ENCODE measurements around the gene TMEM43.

- TF ChIP-seq CTCF (tag by site-specific recombination; IDR thresholded peaks at IDR 0.05) (no peak), ZNF777 (tag by site-specific recombination; IDR thresholded peaks at IDR 0.05; ENCODE audit: borderline replicate concordance) (no peak), YY1 (tag by site-specific recombination; IDR thresholded peaks at IDR 0.05) (no peak), ATF2 (tag by site-specific recombination; IDR thresholded peaks at IDR 0.05; ENCODE audit: low read depth) (no peak)
Measured at GRCh38 chr3:14119651-14120050, 5.2 kb upstream of the TMEM43 start.
